Measurements from ENCODE around the gene TPBG.
"Not testable (repeated sequence)": the region's sequence is repeated elsewhere in the genome, so short reads cannot be mapped to it uniquely, and the experiment has no call there.

TPBG gene

GRCh38 chr6:82374516-82374915 is 10.9 kb downstream of the TPBG start:
- TF ChIP-seq, protein P1, sequence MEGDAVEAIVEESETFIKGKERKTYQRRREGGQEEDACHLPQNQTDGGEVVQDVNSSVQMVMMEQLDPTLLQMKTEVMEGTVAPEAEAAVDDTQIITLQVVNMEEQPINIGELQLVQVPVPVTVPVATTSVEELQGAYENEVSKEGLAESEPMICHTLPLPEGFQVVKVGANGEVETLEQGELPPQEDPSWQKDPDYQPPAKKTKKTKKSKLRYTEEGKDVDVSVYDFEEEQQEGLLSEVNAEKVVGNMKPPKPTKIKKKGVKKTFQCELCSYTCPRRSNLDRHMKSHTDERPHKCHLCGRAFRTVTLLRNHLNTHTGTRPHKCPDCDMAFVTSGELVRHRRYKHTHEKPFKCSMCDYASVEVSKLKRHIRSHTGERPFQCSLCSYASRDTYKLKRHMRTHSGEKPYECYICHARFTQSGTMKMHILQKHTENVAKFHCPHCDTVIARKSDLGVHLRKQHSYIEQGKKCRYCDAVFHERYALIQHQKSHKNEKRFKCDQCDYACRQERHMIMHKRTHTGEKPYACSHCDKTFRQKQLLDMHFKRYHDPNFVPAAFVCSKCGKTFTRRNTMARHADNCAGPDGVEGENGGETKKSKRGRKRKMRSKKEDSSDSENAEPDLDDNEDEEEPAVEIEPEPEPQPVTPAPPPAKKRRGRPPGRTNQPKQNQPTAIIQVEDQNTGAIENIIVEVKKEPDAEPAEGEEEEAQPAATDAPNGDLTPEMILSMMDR (IDR thresholded peaks at IDR 0.05; ENCODE audit: low read depth, low read length, missing control alignments): peak; percentile 9
- DNase-seq (ENCODE audit: extremely low read depth, low read depth): no peak
- H3K4me3 ChIP-seq (replicated peaks; ENCODE audit: low read depth, low read length): no peak overlapping the region

DNA sequence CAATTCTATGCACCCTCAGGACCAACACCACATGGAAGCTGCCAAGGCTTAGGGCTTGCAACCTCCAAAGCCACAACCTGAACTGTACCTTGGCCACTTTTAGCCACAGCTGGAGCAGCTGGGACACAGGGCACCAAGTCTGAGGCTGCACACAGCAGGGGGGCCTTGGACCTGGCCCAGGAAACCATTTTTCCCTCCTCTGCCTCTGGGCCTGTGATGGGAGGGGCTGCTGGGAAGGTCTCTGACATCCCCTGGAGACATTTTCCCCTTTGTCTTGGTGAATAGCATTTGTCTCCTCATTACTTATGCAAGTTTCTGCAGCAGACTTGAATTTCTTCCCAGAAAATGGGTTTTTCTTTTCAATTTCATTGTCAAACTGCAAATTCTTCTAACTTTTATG is 13.0 kb downstream of the TPBG start:
- TF ChIP-seq, protein P1 (IDR thresholded peaks at IDR 0.05; ENCODE audit: low read depth, low read length, missing control alignments): no peak
- no peak overlapping the region for H3K4me3 ChIP-seq (replicated peaks; ENCODE audit: low read depth, low read length)
- no peak for DNase-seq (ENCODE audit: extremely low read depth, low read depth)

GRCh38 chr6:82380566-82381185 is 17.1 kb downstream of the TPBG start:
- no peak overlapping the region for H3K4me3 ChIP-seq (replicated peaks; ENCODE audit: low read depth, low read length)
- no peak for DNase-seq (ENCODE audit: extremely low read depth, low read depth)
- TF ChIP-seq, protein P1 (IDR thresholded peaks at IDR 0.05; ENCODE audit: low read depth, low read length, missing control alignments): no peak

GRCh38 chr6:82381278-82381677 is 17.7 kb downstream of the TPBG start:
- DNase-seq (ENCODE audit: extremely low read depth, low read depth): no peak
- no peak overlapping the region for H3K4me3 ChIP-seq (replicated peaks; ENCODE audit: low read depth, low read length)
- TF ChIP-seq, protein P1 (IDR thresholded peaks at IDR 0.05; ENCODE audit: low read depth, low read length, missing control alignments): no peak

DNA sequence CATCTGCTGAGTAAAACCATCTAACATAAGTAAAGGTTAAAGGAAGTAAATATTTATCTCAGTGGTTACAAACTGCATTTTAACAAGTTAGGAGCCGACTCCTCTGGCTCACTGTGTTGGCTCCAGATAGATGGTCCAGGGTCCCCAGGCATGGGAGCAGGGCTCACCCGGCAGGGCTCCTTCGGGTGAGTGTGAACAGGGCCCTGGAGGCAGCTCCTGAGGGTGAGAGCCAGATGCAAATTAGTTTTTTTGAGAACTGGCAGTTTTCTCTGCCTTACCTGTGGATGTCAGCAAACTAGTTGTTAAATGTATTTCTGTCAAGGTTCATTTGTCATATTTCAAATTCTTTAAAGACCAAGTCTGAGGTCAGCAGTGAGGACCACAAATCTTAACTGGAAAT is 21.5 kb downstream of the TPBG start:
- H3K4me3 ChIP-seq (replicated peaks; ENCODE audit: low read depth, low read length): no peak overlapping the region
- TF ChIP-seq, protein P1 (IDR thresholded peaks at IDR 0.05; ENCODE audit: low read depth, low read length, missing control alignments): no peak
- DNase-seq (ENCODE audit: extremely low read depth, low read depth): no peak

DNA sequence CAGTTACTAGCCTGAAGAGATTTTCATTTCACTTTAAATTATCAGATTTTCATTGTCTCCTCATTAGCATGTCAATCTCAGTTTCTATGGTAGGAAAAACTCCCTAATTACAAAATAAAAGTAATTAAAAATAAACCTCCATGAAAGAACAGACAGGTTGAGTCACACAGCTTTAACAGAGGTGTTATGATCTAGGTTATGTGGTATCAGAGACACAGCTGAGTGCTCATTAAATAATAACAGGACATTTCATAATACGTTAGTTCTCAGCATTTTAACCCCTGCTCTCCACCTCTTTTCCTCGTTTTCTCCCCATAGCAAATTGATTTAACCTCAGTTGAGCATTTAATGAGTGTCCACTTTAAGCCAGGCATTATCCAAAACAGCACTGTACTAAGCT is 21.9 kb downstream of the TPBG start:
- TF ChIP-seq, protein P1 (IDR thresholded peaks at IDR 0.05; ENCODE audit: low read depth, low read length, missing control alignments): no peak
- H3K4me3 ChIP-seq (replicated peaks; ENCODE audit: low read depth, low read length): no peak overlapping the region
- DNase-seq (ENCODE audit: extremely low read depth, low read depth): no peak

- H3K4me3 ChIP-seq (replicated peaks; ENCODE audit: low read depth, low read length): no peak overlapping the region
- TF ChIP-seq, protein P1 (IDR thresholded peaks at IDR 0.05; ENCODE audit: low read depth, low read length, missing control alignments): no peak
- no peak for DNase-seq (ENCODE audit: extremely low read depth, low read depth)
These were observed 22.3 kb downstream of the TPBG start for GRCh38 chr6:82385961-82386360.

GRCh38 chr6:82394770-82395169 is 31.2 kb downstream of the TPBG start:
- H3K4me3 ChIP-seq (replicated peaks; ENCODE audit: low read depth, low read length); DNase-seq (ENCODE audit: extremely low read depth, low read depth): not testable (repeated sequence)
